Hindlimb muscle (tissue), 1 donor: ENCODE data around the gene KCNMB3. TPM values are rescaled to one million over a fixed set of nuclear protein-coding genes. Genes with fewer than 3 reads are reported as not detected.

ENCODE experiments used
- DNase-seq: peaks from one replicate; pipeline ENCODE4 v3.0.0-alpha.2; 2013
- polyA plus RNA-seq: library from polyadenylated mRNA; unstranded; fragments of 120-200 nt; gene quantifications from one replicate; pipeline ENCODE4 v1.2.1, GENCODE V29; 2013; ENCODE audit not compliant: insufficient read length

Gene KCNMB3
- polyA plus RNA-seq, 1 donor: 3.8 TPM

- DNase-seq: no peak
These were observed 54.8 kb downstream of the KCNMB3 start for GRCh38 chr3:179196098-179196497.

GRCh38 chr3:179194931-179195330 is 56.0 kb downstream of the KCNMB3 start:
- no peak for DNase-seq

Other genes starting within 250 kb of the KCNMB3 start
- gene ZMAT3, start 179.3 kb downstream of the KCNMB3 start, polyA plus RNA-seq: 5.6 TPM
- gene PIK3CA, start 102.8 kb downstream of the KCNMB3 start, polyA plus RNA-seq: 21.0 TPM
- gene ZNF639, start 71.9 kb upstream of the KCNMB3 start, polyA plus RNA-seq: 31.7 TPM
- 39.2 TPM for gene MFN1, start 96.6 kb upstream of the KCNMB3 start, polyA plus RNA-seq
- gene GNB4, start 200.4 kb upstream of the KCNMB3 start, polyA plus RNA-seq: 38.0 TPM